Astrocyte of the cerebellum (primary cell): Measurements from ENCODE around the gene LPCAT2.

Experiments used
- DNase-seq: peaks from one replicate; pipeline ENCODE4 v3.0.0-alpha.2; 2011; ENCODE audit warnings: low read depth
- H3K4me3 ChIP-seq: 2 replicates; pipeline ENCODE4 v1.5.1; 2011; ENCODE audit warnings: mild to moderate bottlenecking, low read depth, low read length, moderate library complexity
- CTCF ChIP-seq: IDR thresholded peaks from 2 replicates; pipeline ENCODE4 v1.5.1; 2012; ENCODE audit warnings: low read length, low read depth, moderate library complexity, mild to moderate bottlenecking; ENCODE audit errors: missing control alignments
- in situ Hi-C: cut with HindIII; loops from 2 replicates; pipeline ENCODE4 v1.10.0; 2017; ENCODE audit warnings: low sequenced_read_pairs

The LPCAT2 gene

GRCh38 chr16:55489956-55490265 lies 19.0 kb upstream of the LPCAT2 start:
- H3K4me3 ChIP-seq = no peak overlapping the region
- DNase-seq = no peak
- TF ChIP-seq CTCF = no peak
- in situ Hi-C loops = no loop called here

- TF ChIP-seq CTCF = no peak
- DNase-seq = no peak
- H3K4me3 ChIP-seq = no peak overlapping the region
- in situ Hi-C loops = no loop called here
Observed at GRCh38 chr16:55490301-55490700, 18.6 kb upstream of the LPCAT2 start.

DNA sequence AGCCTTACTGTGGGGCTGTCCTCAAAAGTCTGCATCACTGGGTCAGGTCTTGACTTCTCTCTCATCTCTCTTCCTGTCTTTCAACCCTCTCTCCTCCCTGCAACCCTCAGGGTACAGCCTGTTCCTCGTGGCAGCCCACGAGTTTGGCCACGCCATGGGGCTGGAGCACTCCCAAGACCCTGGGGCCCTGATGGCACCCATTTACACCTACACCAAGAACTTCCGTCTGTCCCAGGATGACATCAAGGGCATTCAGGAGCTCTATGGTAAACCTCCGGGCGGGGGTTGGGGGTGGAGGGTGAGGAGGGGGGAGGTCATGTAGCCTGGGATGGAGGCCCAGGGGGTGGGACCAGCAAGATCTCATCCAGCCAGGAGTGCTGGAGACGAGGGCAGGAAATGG lies 17.2 kb upstream of the LPCAT2 start:
- no peak for TF ChIP-seq CTCF
- in situ Hi-C loops = no loop called here
- no peak for DNase-seq
- no peak overlapping the region for H3K4me3 ChIP-seq

DNA sequence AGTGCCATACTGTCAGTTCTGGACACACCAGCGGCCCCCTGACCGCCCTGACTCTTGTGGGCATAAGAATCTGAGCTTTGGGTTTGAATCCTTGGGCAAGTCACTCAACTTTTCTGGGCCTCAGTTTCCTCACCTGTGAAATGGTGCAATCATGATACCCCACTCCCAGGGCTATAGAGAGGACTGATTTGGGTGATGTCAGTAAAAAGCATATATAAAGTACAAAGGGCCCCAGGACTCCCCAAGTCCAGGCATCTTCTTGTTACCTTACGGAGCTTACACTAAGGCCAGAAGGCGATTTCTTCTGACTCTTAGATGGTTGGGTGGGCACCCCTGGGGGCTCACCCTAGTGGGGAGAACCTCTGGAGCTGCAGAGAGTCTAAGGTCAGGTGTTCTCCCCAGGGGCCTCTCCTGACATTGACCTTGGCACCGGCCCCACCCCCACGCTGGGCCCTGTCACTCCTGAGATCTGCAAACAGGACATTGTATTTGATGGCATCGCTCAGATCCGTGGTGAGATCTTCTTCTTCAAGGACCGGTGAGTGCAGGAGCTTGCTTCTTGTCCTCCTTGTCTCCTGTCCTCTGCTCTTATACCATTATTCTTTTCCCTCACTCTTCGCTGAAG lies 16.0 kb upstream of the LPCAT2 start:
- no peak for DNase-seq

GRCh38 chr16:55494994-55495421 lies 13.9 kb upstream of the LPCAT2 start:
- no peak overlapping the region for H3K4me3 ChIP-seq
- DNase-seq = peak; percentile 82
- in situ Hi-C loops = no loop called here
- TF ChIP-seq CTCF = peak; percentile 43

More for the DNA sequence above, 16.0 kb upstream of the LPCAT2 start:
- in situ Hi-C loops = no loop called here
- TF ChIP-seq CTCF = no peak
- H3K4me3 ChIP-seq = no peak overlapping the region

DNA sequence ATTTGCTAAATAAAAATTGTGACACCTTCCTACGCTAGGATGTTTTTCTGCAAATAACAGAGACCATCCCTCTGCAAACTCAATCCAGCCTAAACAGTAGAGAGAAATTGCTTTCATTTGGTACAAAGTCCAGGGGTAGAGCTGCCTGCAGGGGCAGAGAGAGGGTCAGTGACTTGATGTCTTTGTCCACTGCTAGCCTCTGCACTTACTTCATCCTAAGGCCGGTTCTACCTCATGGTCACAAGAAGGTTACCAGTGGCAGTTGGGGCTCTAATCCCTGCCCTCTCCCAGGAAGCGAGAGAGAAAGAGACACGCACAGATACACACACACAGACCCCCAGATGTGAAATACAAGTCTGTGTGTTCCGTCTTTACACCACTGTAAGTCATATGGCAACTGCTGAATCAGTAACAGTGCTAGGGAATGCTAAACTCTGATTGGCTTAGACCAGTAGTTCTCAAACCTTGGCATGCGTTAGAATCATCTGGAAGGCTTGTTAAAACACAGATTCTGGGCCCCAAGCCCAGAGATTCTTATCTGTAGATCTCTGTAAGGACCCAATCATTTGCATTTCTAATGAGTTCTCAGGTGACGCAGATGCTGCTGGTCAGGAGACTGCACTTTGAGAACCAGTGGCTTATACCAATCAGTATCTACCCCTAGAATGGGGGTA lies 13.1 kb upstream of the LPCAT2 start:
- H3K4me3 ChIP-seq = no peak overlapping the region
- in situ Hi-C loops = no loop called here
- TF ChIP-seq CTCF = no peak
- peak; percentile 89 for DNase-seq
